Heart left ventricle (tissue), 13 donors: Measurements from ENCODE around the gene BCAS1.

Experiments
- CTCF ChIP-seq, 12 donors: fragments of 200-600 bp; sonication (generic) in 4 of 12; IDR thresholded peaks; one replicate each; pipeline versions ENCODE4 v1.5.0 to v1.8.0; 2018 to 2022; ENCODE audit warnings: antibody characterized with exemption in 12 of 12, mild to moderate bottlenecking in 5 of 12
- POLR2A ChIP-seq, 2 donors: fragments of 450-650 bp; IDR thresholded peaks; one replicate each; pipeline ENCODE4 v1.6.1; 2017; ENCODE audit warnings: antibody characterized with exemption in 2 of 2, mild to moderate bottlenecking in 2 of 2, moderate library complexity in 2 of 2
- donor health status: ischemic (EF 13 %, LVEDD 7.1; RV severe dilation, severe dysfunction).
- donor health status: DM: no; HTN: yes; CAD: no.
- donor health status: DM: no; HTN: no; CAD: no.
- donor health status: ischemic (EF 25% LVEDD 6.9; RV normal size, moderate dysfunction).
- donor health status: ischemic (EF 25% LVEDD 5.7; RV mildly dilated, moderate dysfunction).
- donor health status: ischemic (EF 35%, LVEDD 5.7; RV mildly dilated, moderate dysfunction).
- donor health status: nonischemic (EF 11% LVEDD 7.7; RV severe dilation, severe dysfunction).
- donor health status: DM: yes; HTN: yes; CAD: no.
- donor health status: PGD.
- donor health status: ischemic (EF 29% LVEDD 5.4; RV normal size, mild dysfunction).
- donor health status: nonischemic (EF 23%, LVEDD 6.1; RV moderate dilation, normal function).

- TF ChIP-seq CTCF (IDR thresholded peaks at IDR 0.05) (no peak), POLR2A (IDR thresholded peaks at IDR 0.05) (no peak)
Observed at GRCh38 chr20:54107600-54108325, 37.4 kb upstream of the BCAS1 start.
